HFF-Myc (cell line): ENCODE results near the gene SFTPA1.
"Not testable (repeated sequence)": the region's sequence is repeated elsewhere in the genome, so short reads cannot be mapped to it uniquely, and the experiment has no call there.

Source experiments
- DNase-seq: peaks from one replicate; pipeline ENCODE4 v3.0.0-alpha.2; 2011; ENCODE audit warnings: low read depth; ENCODE audit errors: extremely low read depth
- H3K4me3 ChIP-seq: replicated peaks from 2 replicates; pipeline ENCODE4 v1.5.1; 2011; ENCODE audit warnings: low read depth, mild to moderate bottlenecking, control low read depth, low read length
- TF ChIP-seq, protein P1 (sequence below): IDR thresholded peaks from 2 replicates; pipeline ENCODE4 v1.5.1; 2012; ENCODE audit warnings: mild to moderate bottlenecking, low read depth, low read length, control low read depth; ENCODE audit errors: missing control alignments

Gene SFTPA1

DNA sequence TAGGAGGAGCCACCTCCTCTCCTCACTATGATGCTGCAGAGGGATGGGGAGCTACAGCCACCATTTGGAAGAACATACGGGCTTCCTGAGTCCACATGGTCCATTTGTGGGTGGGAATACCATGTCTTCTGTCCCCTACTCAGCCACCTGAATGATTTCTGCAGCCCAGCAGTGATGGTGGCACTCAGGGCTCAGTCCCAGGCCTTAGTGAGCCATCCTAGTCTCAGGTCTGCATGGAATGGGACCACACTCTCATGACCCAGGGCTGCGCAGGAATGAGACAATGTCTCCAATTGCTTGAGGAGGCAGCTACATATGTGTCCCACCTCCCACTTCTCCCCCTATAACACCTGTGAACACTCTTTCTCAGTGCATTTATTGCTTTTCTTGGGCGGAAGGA lies 4.8 kb downstream of the SFTPA1 start:
- DNase-seq: no peak
- TF ChIP-seq, protein P1, sequence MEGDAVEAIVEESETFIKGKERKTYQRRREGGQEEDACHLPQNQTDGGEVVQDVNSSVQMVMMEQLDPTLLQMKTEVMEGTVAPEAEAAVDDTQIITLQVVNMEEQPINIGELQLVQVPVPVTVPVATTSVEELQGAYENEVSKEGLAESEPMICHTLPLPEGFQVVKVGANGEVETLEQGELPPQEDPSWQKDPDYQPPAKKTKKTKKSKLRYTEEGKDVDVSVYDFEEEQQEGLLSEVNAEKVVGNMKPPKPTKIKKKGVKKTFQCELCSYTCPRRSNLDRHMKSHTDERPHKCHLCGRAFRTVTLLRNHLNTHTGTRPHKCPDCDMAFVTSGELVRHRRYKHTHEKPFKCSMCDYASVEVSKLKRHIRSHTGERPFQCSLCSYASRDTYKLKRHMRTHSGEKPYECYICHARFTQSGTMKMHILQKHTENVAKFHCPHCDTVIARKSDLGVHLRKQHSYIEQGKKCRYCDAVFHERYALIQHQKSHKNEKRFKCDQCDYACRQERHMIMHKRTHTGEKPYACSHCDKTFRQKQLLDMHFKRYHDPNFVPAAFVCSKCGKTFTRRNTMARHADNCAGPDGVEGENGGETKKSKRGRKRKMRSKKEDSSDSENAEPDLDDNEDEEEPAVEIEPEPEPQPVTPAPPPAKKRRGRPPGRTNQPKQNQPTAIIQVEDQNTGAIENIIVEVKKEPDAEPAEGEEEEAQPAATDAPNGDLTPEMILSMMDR: no peak
- H3K4me3 ChIP-seq: no peak overlapping the region

DNA sequence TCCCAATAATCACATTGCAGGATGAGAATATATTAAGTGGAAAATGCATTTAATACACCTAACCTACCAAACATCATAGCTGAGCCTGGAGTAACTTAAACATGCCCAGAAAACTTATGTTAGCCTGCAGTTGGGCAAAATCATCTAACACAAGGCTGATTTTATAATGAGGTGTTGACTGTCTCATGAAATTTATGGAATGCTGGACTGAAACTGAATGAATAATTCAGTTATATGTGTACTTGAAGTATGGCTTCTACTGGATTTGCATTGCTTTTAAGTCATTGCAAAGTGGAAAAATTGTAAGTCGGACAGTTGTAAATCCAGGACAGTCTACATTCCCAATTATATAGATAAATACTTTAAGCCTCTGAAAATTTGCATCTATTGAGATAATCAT lies 5.4 kb downstream of the SFTPA1 start:
- no peak overlapping the region for H3K4me3 ChIP-seq
- TF ChIP-seq, protein P1: no peak
- DNase-seq: no peak

DNA sequence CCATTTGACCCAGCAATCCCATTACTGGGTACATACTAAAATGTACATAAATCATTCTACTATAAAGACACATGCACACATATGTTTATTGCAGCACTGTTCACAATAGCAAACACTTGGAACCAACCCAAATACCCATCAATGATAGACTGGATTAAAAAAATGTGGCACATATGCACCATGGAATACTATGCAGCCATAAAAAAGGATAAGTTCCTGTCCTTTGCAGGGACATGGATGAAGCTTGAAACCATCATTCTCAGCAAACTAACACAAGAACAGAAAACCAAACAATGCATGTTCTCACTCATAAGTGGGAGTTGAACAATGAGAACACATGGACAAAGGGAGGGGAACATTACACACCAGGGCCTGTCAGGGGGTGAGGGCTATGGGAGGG lies 12.9 kb downstream of the SFTPA1 start:
- H3K4me3 ChIP-seq, DNase-seq: not testable (repeated sequence)

DNA sequence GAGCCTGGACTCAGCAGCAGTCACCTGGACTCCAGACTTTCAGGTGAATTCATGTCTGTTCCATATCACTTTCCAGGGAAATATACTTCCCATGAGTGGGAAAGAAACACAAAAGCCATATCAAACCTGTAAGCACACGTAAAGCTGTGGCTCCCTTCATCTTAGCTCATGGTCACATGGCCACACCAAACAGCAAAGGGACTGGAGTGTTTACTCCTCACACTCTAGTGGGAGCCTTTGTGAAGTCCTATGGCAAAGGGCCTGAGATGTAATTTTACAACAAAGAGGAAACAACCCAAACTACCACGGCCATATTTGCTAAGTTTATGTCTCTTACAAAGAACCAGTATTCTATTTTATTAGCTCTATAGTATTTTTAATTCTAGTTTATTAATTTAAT lies 16.3 kb downstream of the SFTPA1 start:
- no peak for DNase-seq
- no peak overlapping the region for H3K4me3 ChIP-seq
- TF ChIP-seq, protein P1: no peak

DNA sequence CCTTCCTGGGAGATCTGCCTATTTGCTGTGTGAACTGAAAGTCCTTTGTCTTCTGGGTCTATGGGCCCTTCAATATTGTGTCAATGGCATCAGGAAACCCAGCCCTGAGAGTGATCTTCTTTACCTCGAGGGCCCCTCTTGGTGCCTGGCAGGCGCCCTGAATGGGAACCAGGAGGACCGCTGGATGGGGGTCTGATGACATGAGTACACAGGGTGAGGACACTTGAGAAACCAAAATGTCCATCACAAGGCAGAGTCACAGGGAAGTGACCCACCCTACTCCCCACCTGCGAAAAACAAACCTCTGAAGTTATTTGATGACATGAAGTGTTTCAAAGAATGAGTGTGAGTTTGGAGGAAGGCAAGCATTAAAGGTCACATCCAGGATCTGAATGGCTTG lies 17.3 kb downstream of the SFTPA1 start:
- TF ChIP-seq, protein P1: no peak
- no peak for DNase-seq
- H3K4me3 ChIP-seq: no peak overlapping the region

DNA sequence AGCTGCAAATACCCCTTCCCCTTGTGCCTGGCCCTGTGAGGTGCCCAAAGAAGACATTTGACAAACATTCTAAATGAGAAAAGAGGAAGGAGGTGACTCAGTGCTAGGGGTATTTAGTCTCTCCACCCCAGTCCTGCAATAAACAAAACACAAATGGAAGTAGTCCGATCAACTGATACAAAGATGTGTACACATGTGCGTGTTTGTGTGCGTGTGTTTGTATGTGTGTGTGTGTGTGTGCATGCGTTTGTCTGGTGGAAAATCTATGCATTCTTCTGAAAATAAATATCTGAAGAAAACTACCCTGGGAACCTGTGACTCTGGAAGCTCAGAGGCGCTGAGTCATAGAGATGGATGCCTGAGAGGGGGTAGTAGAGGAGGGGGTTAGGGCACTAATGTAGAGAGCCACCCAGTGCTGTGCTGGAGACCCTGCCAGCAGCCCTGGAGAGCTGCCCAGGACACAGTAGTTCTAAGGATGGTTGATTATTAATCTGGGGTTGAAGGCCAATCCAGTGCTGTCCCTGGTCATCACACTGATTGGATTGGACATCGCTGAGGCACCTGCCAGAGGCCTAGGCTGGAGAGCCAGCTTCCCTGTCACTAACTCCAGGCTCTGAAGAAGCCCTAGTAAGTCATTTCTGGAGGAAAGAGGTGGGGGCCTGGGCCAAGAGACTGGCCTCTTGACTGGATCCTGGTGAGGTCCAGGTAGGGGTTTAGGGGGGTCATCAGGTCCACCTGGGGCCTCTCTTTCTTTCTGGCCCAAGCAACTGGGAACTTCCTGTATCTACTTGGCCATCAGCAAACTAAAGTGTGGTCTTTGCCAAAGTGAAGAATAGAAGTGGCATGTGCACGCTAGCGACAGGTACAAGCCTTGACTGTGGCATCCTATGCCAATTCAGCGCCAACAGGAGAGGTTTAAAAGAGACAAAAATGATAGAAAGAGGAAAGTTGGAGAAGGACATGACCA lies 18.5 kb downstream of the SFTPA1 start:
- DNase-seq: no peak
- no peak overlapping the region for H3K4me3 ChIP-seq
- TF ChIP-seq, protein P1: no peak

DNA sequence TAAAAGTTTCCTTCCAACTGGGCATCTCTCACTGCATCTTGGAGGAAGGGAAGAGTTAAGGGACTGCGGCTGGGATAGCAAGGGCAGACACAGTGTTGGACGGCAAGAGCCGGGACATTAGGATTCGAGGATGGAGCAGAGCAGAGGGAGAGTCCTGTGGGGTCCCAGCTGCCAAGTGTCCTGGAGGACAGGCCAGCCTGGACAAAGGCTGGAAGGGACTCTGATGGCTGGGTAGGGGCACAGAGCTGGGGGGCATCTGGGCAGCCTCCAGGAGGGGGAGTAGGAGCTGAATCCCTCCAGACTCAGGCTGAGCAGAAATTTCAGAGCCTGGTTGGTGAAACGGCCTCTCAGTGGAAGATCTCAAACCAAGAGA lies 19.2 kb downstream of the SFTPA1 start:
- H3K4me3 ChIP-seq: no peak overlapping the region
- TF ChIP-seq, protein P1: no peak
- DNase-seq: no peak

DNA sequence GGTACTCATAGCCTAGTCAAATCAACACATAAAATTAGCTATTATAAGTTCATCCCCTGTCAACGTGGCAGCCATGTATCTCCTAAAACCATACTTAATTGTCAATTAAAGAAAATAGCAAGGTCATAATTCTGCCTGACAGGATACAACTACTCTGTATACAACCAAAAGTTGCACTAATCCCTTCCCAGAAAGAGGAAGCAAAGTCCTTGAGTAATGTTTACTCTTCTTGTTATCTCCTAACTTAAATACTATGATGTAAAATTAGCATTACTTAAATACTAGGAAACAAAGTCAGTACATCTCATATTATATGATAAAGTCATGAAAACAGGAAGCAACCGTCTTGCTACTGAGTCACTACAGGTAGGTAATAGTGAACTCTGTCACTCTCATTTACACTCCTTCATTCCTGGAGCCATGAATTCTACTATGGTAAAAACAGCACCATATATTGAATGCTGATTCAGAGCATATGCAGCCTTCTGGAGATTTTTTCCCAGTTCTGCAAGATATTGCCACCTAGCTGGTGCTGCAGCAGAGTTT lies 26.0 kb downstream of the SFTPA1 start:
- H3K4me3 ChIP-seq, DNase-seq: not testable (repeated sequence)
